Prostate gland (tissue), 2 donors: Measurements from ENCODE around the gene TPSG1.

Source experiments
- POLR2A ChIP-seq: fragments of 450-650 bp; IDR thresholded peaks from one replicate; pipeline ENCODE4 v1.6.1; 2016; ENCODE audit warnings: antibody characterized with exemption, mild to moderate bottlenecking
- POLR2AphosphoS5 ChIP-seq: sonication (generic); formaldehyde crosslinking; IDR thresholded peaks from one replicate; pipeline ENCODE4 v1.6.1; 2017; ENCODE audit warnings: antibody characterized with exemption
- TF ChIP-seq, protein P1 (sequence below), 4 experiments: fragments of 200-600 bp in 2 of 4; fragments of 450-650 bp in 2 of 4; sonication (generic) in 2 of 4; IDR thresholded peaks; 1 replicate in 3 of 4; 2 replicates in 1 of 4; pipeline ENCODE4 v1.5.1; 2016 to 2019; ENCODE audit warnings: antibody characterized with exemption in 4 of 4, mild to moderate bottlenecking in 2 of 4, moderate library complexity in 2 of 4

DNA sequence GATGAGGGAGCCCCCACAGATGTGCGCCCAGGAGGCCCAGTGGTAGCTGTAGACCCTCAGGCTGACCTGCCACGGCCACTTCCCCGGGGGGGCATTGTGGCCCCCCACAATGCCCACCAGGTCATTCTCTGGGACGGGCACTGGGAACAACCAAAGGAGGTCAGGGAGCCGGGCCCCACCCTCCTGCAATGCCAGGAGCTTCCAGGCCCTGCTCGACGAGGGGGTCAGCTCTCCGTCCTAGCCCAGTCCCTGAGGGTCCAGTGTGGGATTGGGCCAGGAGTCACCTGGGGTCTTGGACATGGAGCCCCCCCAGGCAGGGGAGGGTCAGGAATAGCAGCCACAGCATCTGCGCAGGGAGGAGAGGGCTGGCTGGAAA lies 37.8 kb upstream of the TPSG1 start:
- TF ChIP-seq, protein P1, sequence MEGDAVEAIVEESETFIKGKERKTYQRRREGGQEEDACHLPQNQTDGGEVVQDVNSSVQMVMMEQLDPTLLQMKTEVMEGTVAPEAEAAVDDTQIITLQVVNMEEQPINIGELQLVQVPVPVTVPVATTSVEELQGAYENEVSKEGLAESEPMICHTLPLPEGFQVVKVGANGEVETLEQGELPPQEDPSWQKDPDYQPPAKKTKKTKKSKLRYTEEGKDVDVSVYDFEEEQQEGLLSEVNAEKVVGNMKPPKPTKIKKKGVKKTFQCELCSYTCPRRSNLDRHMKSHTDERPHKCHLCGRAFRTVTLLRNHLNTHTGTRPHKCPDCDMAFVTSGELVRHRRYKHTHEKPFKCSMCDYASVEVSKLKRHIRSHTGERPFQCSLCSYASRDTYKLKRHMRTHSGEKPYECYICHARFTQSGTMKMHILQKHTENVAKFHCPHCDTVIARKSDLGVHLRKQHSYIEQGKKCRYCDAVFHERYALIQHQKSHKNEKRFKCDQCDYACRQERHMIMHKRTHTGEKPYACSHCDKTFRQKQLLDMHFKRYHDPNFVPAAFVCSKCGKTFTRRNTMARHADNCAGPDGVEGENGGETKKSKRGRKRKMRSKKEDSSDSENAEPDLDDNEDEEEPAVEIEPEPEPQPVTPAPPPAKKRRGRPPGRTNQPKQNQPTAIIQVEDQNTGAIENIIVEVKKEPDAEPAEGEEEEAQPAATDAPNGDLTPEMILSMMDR (IDR thresholded peaks at IDR 0.05) = no peak
- TF ChIP-seq POLR2AphosphoS5 (no peak), POLR2A (no peak)
